Tongue (tissue), 2 donors: Measurements from ENCODE around the gene FHDC1. TPM values are rescaled to one million over a fixed set of nuclear protein-coding genes. Genes with fewer than 3 reads are reported as not detected.
A peak's percentile ranks its signal among the peaks of the same experiment; 100 is the strongest.

Experiments used
- DNase-seq: peaks from one replicate; pipeline ENCODE4 v3.0.0-alpha.2; 2015
- total RNA-seq: library from RNA; depleted of rRNA; stranded (reverse); fragments of >200 nt; gene quantifications from one replicate; pipeline ENCODE4 v1.2.3, GENCODE V29; 2014

Gene FHDC1
- total RNA-seq, 1 donor from 2014 or later, result 9.9 TPM

DNA sequence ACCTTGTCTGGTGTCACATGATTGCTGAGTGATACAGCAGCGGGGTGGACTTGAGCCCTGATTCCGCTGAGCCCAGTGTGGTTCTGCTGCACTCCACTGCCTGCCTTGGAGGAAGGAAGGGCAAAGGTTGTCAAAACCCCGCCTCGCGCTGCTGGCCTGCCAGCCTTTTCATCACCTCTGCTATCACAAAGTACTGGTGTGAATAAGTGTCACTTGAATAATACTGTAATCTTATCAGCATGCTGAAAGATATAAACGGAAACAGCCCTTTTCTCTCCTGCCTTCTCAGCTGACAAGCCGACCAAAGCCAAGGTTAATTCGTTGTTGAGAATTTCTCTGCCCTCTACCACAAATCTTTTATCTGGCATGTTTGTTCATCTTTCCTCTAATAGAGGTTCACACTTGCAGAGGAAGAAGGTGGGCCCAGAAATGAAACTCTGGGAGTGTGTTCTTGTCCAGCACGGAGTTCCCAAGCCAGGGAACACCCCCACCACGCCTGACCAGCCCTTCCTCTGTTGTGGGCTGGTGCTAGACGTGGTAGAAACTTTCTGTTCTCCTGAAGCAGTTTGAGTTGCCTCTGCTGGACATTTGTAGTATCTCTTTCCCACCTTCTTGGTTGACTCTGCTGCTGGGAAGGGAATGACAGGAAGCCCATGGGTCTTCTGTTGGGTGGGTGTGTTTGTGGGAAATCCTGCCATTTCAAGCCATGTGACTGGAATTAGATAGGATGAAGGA, 21.5 kb downstream of the FHDC1 start:
- no peak for DNase-seq

DNA sequence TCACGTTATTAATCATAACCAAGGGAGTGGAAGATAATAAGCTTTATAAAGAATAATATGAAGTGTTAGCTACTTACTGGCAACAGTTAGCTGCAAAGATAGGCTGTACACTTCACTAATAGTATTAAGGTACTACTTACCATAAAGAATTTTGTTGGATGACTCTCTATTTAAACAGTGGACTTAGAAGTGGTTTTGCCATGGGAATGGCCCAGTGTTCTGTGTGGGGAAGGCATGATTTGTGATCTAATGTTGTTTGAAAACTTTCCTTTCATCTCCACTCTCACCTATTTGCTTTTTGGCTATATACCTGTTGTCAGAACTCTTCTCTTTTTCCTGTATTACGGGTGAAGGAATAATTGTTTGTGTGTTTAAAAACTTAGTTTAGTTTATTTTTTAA, 23.0 kb downstream of the FHDC1 start:
- DNase-seq, result no peak

DNA sequence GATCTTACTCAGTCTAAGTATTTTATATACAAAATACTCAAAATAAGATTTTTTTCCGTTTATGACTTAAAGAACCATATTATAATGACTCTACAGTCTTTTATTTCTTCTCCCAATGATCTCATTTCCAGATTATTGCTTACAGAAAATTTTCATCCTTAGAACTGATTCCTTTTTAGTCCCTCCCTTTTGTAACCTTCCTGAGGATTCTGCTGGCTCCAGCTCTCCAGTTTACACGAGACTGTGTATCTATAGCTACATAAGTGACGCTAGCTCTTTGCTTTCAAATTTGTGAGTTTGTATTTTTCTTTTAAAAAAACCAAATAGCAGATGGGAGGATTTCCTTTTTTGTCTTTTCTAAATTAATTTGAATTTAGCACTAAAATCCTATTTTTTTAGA, 24.0 kb downstream of the FHDC1 start:
- no peak for DNase-seq

DNA sequence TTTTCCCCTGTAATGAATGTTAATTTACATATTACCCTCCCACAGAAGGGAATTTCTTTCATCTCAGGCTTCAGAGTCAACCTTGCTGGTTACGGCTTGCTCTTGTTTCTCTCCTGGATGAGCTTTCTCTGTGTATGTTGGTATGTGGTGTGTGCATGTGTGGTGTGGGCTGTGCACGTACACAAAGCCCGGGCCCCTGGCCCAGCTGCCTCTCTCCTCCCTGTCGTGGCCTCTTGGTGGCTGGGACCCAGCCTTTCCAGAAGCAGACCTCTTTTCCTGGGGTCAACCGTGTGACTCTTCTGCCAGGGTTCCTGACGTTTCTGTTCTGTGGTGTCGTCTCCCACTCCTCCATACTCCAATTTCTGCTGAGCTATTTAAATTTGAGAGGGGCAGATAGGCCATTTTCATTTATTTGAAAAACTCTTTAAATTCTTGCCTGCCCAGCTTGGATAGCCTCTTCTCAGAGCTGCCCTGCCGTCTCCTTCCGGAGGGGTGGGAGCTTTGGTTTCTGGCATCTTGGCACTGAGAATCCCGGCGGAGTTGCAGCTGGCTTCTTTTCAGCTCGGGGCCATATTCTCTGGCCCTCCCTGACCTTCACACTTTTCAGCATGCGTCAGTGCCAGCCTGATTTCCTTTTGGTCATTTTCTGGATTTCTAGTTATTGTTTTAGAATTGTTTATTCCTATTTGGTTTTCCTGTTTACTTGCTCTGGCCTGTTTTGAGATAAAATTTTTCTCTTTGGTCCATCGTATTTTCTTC, 25.1 kb downstream of the FHDC1 start:
- DNase-seq, result no peak

DNA sequence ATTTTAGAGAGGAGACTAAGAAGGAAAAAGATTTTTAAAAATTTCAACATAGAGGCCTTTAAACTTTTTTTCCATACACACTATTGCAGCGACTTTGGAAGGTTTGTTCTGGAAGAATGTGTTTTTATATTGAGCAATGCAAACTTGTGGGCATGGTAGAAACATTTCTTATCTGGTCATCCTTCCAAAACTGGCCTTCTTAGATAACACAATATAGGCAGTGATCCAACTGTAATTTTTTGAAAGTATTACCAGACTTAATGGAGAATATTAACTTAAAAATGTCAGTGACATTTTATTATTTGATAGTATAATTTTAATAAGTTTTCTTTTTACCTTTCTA, 25.6 kb downstream of the FHDC1 start:
- no peak for DNase-seq

DNA sequence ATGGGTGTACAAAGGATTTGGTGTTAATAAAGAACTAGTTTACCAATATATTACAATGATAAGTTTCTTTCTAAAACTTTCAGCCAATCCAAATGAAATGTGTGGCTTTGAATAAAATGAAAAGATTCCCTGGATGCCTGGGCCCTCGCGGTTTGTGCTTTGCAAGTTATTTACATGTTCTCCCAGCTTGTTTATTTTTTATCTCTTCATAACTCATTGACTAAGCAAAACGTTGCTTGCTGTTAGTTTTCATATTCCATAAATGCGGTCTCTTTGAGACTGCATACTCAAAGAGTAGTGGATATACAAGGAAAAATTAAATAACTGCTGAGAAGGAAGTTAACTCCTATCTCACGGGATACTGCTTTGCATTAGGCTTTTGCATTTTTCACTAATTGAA, 26.0 kb downstream of the FHDC1 start:
- DNase-seq, result no peak

DNA sequence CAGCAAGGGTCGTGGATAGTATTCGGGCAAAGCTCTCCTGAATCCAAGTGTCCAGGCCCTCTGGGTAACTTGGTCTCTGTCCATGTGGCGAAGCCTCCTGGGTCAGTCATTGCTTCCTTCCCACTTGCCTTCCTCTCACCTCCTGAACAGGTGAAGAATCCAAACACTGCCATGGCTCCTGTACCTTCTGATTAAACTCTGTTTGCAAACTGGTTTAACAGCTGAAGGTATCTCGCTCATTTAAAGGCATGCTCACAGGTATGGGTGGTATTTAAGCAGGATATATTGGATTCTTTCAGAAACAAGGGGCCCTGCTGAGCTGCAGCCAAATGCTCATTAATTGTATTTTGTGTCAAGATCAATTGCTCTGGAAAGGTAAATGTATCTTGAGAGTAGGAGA, 28.2 kb downstream of the FHDC1 start:
- DNase-seq, result no peak

DNA sequence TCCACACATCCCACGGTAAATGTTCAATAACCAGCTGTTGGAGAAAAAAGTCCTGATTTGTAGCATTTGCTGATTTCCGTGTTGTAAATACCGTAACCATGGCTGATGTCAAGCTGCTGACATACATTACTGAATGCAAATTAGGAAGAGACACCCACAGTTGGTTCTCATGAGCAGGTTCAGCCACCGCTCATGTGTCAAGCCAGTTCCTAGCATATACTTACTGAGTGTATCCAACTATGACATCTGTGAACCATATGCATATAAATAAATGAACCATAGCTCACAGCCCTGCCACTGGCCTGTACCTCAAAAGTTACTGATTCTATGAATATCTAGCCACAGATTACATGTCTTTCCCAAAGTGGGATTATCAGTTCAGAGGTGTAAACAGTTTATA, 29.5 kb downstream of the FHDC1 start:
- peak; percentile 55 for DNase-seq

DNA sequence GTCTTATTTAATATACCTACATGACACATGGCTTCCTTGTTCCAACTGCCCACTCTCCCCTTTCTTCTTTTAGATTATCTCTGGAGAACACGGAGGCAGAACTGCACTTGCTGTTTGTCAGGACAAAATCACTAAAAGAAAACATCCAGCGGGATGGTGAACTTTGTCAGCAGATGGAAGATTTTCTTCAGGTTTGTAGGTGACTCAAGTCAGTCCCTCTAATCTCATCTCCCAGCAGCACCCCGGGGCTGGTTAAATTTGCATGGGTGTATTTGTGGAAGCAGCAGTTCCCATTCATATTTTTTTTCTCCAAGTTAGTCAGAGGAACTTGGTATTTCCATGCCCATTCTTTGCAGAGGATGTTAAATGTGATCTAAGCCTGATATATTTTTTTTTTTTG, 31.8 kb downstream of the FHDC1 start:
- DNase-seq, result no peak

DNA sequence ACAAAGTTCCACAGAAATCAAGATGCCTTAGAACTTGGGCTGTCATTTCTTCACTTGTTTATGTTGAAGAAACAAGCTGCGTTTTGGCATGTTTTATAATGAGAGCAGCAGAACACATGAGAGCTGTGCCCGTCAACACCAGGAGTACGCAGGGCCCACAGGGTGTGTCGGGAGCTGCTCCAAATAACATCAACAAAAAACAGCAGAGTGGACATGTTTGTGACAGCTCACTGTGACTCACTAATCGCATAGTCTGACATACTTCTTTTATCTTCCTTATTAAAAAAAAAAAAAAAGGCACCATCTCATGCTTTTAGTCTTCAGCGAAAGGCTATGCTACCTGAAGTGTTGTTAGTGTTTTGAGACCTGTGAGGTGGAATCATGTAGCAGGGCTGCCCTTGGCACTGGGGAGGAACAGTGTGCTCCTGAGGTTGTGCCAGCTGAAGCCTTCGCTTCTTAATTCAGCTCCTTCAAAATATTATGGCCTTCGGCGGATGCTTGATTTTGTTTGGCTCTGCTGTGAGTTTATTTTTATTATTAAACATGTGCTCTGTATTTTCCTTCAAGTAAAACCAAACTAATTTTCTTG, 32.8 kb downstream of the FHDC1 start:
- no peak for DNase-seq

DNA sequence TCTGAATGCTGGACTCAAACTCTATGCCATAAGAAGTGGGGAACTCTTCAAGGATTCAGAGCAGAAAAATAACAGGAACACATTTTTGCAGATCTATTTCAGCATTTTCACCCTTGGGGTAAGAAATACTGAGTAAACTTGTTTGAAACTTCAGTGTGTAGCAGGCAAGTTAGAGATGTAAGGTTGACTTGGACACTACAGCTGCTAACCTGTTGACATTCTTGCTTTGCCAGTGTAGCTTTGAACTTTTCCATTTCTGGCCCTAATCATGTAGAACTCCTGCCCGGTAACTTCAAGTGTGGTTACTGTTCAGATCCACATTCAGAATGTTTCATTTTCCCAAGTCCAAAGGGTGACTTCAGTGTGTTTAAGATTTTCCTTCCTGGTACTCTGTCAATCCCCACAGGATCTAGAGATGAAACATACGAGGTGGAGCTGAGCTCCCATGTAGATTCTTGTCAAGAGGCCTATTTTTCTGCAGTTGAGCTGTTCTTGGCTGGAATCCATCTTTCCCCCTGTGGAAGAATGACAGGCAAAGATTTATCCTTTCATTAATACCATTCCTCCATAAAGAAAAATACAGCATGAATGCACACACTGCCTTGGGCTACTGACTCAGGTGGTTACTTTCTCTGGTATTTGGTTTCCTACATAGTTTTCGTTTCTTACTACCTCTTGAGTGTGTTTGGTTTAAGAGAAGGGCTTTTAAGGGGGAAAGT, 34.1 kb downstream of the FHDC1 start:
- peak; percentile 79 for DNase-seq

DNA sequence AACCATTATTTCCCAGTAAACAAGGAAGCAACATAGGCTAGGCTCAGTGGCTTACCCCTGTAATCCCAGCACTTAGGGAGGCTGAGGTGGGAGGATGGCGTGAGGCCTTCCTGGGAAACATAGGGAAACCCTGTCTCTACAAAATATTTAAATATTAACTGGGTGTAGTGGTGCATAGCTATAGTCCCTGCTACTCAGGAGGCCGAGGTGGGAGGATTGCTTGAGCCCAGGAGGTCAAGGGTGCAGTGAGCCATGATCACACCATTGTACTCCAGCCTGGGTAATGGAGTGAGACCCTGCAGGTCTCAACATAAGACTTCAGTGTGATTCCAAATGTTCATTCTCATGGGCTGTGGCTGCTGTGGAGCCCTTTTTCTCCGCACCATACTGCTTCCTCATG, 34.9 kb downstream of the FHDC1 start:
- DNase-seq, result no peak

DNA sequence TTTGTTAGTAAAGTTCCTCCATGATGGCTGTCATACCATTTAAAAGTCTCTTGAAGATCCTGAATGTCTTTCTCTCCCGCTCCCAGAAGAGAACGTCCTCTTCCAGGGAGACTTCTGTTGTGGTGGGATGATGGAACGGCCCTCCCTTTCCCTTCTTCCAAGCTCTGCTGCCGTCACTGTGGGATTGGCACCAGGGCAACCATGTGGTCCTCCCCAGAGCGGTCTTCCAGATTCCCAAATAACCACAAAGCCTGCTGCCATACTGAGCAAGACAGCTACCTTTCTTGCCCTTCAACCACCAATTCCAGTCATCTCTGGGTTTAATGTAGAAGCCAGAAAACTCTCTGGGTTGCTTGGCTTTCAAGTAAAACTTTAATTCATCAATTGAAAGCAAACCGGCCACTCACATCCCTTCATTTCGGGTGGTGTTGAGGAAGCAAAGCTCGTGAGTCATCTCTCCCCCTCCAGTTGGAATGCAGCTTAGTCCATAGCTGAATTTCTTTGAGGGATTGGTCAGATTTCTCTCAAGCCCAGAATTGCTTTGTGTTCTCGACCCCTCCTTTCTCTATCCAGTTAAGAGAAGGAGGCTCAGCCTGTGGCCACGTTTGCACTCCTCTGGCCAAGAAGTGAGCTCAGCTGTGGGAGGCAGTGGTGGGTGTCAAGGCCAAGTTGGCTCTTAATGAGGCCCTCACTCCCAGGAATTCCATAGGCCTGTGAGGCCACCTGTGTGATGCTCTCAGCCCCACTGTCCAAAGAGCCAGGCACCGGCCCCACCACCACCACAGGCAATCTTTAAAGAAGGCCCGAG, 36.9 kb downstream of the FHDC1 start:
- peak; percentile 85 for DNase-seq

DNA sequence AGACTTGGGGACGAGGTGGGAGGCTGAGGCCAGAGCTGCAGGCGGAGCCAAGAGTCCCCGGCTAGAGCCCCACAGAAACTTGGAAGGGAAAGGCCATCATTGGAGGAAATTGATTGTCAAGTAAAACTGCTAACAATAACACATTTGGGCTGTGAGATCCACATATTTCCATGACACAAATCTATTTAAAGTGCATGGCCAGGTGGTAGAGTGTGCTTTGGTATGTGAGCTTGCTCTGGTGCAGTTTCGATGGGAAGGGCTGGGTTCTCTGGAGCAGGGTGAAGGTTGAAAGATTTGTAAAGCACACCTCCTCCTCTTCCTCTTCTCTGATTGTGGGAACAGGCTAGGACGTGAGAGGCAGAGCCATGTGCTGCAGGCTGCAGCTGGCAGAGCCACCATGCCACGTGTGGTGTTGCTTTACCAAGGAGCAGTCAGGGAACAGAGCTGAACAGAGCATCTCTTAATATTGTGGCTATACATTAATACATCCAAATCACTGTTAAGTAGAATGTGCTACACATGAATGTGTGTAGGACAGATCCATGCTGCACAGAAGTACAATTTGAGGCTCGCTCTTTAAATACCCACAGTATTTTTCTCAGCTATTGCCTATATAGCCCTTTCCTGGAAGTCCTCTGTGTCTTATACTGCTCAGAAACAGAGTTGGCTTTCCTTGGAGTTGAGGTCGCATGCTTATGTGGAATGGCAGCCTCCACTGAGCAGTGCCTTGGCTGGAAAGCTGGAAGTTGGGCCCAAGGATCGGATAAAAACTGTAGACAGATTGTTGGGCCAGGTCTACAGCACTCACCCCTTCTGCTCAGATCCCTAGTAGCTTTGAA, 37.7 kb downstream of the FHDC1 start:
- no peak for DNase-seq

DNA sequence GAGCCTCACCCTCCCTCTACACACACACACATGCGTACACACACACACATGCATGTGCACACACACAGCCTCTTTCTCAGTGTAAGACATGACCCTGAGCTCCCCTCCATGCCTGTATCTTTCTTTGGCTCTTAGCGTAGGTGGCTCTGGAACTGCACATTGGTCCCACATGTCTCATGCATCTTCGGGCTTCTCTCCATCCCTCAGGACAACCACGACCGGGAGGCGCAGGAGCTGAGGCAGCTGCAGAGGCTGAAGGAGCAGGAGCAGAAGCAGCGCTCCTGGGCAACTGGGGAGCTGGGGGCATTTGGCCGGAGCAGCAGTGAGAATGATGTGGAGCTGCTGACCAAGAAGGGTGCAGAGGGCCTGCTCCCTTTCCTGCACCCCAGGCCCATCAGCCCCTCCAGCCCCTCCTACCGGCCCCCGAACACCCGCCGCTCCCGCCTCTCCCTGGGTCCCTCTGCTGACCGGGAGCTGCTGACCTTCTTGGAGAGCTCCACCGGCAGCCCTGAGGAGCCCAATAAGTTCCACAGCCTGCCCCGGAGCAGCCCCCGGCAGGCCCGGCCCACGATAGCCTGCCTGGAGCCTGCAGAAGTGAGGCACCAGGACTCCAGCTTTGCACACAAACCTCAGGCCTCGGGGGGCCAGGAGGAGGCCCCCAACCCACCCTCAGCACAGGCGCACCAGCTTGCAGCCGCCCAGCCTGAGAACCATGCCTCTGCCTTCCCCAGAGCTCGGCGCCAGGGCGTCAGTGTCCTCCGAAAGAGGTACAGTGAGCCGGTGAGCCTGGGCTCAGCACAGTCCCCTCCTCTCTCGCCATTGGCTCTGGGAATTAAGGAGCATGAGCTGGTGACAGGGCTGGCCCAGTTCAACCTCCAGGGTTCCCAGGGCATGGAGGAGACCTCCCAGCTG, 38.6 kb downstream of the FHDC1 start:
- DNase-seq, result no peak

DNA sequence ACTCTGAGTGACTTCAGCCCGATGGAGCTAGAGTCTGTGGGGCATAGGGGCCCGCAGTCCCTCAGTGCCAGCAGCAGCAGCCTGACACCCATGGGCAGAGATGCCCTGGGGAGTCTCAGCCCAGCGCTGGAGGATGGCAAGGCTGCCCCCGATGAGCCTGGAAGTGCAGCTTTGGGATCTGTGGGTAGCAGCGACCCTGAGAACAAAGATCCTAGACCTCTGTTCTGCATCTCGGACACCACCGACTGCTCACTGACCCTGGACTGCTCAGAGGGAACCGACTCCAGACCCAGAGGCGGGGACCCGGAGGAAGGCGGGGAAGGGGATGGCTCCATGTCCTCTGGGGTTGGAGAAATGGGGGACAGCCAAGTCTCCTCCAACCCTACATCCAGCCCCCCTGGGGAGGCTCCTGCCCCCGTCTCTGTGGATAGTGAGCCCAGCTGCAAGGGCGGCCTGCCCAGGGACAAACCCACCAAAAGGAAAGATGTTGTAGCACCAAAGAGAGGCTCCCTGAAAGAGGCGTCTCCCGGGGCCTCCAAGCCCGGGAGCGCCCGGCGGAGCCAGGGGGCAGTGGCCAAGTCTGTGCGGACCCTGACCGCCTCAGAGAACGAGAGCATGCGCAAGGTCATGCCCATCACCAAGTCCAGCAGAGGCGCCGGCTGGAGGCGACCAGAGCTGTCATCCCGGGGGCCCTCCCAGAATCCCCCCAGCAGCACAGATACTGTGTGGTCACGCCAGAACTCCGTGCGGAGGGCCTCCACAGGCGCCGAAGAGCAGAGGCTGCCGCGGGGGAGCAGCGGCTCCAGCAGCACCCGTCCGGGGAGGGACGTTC, 39.5 kb downstream of the FHDC1 start:
- no peak for DNase-seq

DNA sequence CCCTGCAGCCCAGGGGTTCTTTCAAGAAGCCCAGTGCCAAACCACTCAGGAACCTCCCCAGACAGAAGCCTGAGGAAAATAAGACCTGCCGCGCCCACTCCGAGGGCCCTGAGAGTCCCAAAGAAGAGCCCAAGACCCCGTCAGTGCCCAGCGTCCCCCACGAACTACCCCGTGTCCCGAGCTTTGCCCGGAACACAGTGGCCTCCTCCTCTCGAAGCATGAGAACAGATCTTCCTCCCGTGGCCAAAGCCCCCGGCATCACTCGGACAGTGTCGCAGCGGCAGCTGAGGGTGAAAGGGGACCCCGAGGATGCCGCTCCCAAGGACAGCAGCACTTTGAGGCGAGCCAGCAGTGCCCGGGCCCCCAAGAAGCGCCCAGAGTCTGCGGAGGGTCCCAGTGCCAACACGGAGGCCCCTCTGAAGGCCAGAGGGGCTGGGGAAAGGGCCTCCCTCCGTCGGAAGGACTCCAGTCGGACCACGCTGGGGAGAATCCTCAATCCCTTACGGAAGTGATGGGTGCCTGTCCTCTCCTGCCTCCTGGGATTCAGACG, 40.2 kb downstream of the FHDC1 start:
- DNase-seq, result no peak

DNA sequence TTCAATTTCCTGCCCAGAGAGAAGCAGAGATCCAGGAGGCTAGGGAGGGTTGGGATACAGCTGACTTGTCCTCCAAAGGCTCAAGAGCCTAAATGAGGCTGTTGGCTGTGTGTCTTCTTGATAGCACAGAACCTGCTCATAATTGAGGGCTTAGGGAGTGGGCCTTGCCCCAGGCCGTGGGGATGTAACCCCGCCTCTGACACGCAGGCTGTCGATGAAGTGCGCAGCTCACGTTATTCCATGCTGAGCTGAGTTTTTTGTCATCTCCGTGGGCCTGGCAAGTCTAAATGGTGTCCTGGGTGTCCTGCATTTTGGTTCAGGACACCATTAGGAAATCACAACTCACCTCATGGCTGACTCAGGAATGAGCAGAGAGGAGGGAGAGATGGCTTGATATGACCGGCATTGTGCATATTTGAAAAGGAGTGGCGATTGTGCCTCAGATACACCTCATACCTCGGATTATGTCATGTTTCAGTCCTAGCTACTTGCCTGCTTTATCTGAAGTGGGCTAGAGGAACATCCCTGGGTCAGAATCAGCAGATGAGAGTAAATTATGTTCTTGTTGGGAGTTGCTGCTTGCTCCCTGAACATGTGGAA, 43.7 kb downstream of the FHDC1 start:
- DNase-seq, result no peak
